GM10248 (cell line): ENCODE results near the gene SMYD4.

Experiments used
- CTCF ChIA-PET: fragments of 300-600 bp; sonication (Branson Sonifier 250); formaldehyde crosslinking; extraction: SDS; loops from one replicate; lab custom pipeline; 2021; ENCODE audit warnings: antibody characterized with exemption; lab: Yijun Ruan, JAX
- POLR2A ChIA-PET: fragments of 350-650 bp; sonication (Branson Sonifier 250); formaldehyde crosslinking; extraction: SDS; loops from one replicate; lab custom pipeline; 2020; ENCODE audit warnings: antibody characterized with exemption; lab: Yijun Ruan, JAX
- DNase-seq: peaks from one replicate; pipeline ENCODE4 v3.0.0; 2012; ENCODE audit errors: extremely low spot score
- TF ChIP-seq, protein P1 (sequence below): IDR thresholded peaks from 2 replicates; pipeline ENCODE4 v1.5.1; 2012; ENCODE audit warnings: mild to moderate bottlenecking, low read depth; ENCODE audit errors: extremely low read depth, missing control alignments, control extremely low read depth

The SMYD4 gene

DNA sequence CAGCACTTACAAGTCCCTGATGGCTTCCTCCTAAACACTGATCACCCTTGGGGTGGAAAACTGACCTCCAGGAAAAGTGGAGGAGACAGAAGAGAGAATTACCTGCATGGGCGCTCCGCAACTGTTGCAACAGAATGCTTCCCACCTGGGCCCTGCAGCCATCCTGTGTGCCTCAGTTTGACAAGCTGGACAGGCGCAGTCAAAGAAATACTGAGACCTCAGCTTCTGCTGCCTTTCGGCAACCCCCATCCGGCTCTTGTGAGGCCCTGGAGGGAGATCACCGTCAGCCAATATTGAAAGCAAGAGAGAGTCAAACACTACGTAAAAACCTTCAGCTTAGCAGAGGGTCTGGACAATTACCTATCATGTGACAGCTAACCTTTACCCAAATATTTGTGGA lies 43.0 kb downstream of the SMYD4 start:
- TF ChIP-seq, protein P1, sequence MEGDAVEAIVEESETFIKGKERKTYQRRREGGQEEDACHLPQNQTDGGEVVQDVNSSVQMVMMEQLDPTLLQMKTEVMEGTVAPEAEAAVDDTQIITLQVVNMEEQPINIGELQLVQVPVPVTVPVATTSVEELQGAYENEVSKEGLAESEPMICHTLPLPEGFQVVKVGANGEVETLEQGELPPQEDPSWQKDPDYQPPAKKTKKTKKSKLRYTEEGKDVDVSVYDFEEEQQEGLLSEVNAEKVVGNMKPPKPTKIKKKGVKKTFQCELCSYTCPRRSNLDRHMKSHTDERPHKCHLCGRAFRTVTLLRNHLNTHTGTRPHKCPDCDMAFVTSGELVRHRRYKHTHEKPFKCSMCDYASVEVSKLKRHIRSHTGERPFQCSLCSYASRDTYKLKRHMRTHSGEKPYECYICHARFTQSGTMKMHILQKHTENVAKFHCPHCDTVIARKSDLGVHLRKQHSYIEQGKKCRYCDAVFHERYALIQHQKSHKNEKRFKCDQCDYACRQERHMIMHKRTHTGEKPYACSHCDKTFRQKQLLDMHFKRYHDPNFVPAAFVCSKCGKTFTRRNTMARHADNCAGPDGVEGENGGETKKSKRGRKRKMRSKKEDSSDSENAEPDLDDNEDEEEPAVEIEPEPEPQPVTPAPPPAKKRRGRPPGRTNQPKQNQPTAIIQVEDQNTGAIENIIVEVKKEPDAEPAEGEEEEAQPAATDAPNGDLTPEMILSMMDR, result no peak
- DNase-seq, result no peak
- CTCF ChIA-PET, result interaction anchor here (1.3 to 1.4 kb wide), 2 partner anchors 47 to 56 kb away, joined by 3 to 4 read pairs; no protein-coding TSS in a partner anchor
- POLR2A ChIA-PET, result no interaction called here

DNA sequence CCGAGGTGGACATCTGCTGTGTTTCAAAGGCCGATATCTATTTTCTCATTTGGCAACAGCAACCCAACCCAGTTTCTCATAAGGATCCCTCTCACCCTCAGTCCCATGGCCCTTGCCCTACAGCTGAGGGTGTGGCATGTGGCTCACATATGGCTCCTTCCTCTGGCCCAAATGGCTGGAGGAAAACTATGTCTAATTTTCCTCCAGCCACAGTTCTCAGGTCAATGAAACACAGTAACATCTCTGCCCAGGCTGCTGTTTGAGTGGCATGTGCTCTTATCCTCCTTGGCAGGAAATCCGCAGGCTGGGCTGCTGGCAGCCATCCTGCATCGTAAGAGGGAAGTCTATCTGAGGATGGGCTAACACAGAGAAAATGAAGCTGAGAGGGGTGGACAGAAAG lies 43.8 kb downstream of the SMYD4 start:
- TF ChIP-seq, protein P1, result no peak
- ChIA-PET CTCF (interaction anchor here (1.3 to 1.4 kb wide), 2 partner anchors 48 to 57 kb away, joined by 3 to 4 read pairs; no protein-coding TSS in a partner anchor), POLR2A (no interaction called here)
- DNase-seq, result no peak

DNA sequence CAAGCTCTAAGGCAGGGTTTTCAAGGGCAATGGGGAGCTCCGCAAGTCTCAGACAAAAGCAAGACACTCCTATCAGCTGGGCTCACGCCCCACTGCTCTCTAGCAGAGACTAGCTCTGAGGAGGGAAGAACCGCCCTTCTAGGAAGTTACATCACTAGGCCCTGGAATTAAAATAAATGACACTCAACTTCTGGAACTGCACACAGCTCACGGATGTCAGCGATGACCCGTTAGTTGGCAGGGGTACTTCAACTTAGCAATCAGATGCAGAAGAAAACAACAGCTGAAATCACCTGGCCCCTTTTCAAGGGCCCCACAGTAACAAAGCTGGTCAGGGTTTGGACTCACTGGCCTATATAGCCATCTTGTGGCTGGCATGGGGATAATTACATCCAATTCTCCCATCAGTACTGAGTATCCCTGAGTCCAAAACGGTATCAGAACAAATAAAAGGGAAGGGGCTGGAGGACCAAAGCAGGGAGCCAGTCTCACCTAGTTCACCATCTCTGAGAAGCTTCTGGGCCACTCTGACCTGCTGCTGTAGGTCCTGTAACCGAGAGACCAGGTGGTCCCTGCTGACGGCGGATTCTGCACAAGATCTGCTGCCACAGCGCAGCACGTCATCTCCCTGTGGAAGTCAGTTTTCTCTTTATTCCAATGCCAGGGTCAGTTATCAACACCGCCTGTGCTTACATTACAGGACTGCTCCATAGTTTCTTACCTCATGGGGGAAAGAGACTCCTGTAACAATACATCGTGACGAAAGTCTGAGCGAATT lies 45.7 kb downstream of the SMYD4 start:
- POLR2A ChIA-PET, result interaction anchor here (0.5 to 1.4 kb wide), 4 partner anchors 13 to 67 kb away, joined by 3 to 7 read pairs (median 4); no protein-coding TSS in a partner anchor

DNA sequence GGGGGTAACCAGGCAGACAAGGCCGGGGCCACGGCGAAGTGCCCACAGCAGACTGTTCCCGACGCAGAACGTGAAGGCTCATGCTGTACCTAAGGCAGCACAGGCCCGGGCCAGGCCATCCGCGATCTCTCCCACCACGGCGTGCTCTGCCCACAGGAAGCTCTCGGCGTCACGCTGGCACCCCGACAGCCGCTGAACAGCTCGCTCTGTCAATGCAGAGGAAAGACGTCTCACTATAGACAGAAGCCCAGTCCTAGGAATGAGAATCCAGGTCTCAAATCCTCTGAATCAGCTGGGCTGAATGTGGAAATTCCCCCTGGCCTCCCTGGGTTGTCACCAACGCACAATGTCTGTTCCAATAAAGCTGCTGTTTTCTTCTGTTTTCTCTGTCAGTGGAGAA lies 46.4 kb downstream of the SMYD4 start:
- POLR2A ChIA-PET, result interaction anchor here (0.6 to 1.4 kb wide), 4 partner anchors 10 to 67 kb away, joined by 3 to 7 read pairs (median 3); no protein-coding TSS in a partner anchor

More for the DNA sequence above, 45.7 kb downstream of the SMYD4 start:
- TF ChIP-seq, protein P1, result peak; percentile 35
- peak; percentile 53 for DNase-seq
- CTCF ChIA-PET, result interaction anchor here (0.9 to 3.9 kb wide), 15 partner anchors 9 to 138 kb away, joined by 3 to 40 read pairs (median 7); no protein-coding TSS in a partner anchor

DNA sequence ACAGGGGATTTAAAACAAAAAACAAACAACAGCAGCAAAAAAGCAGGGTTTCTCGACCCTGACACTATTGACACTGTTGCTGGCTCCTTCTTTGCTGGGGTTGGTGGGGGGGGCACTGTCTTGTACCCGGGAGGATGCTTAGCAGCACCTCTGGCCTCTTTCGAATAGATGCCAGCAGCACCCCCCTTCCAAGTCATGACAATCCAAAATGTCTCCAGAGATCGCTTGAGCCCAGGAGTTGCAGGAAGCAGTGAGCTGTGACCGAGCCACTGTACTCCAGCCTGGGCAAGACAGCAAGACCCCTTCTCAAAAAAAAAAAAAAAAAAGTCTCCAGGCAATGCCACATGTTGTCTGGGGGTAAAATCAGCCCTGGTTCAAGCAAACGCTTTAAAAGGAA lies 47.5 kb downstream of the SMYD4 start:
- CTCF ChIA-PET, result interaction anchor here (1.0 to 3.9 kb wide), 8 partner anchors 8 to 65 kb away, joined by 3 to 40 read pairs (median 6); no protein-coding TSS in a partner anchor
- TF ChIP-seq, protein P1, result no peak
- POLR2A ChIA-PET, result interaction anchor here (1.4 kb wide), 1 partner anchor 9 kb away, joined by 3 read pairs; no protein-coding TSS in a partner anchor
- DNase-seq, result no peak

More for the DNA sequence above, 46.4 kb downstream of the SMYD4 start:
- CTCF ChIA-PET, result interaction anchor here (1.0 to 3.9 kb wide), 14 partner anchors 9 to 137 kb away, joined by 3 to 40 read pairs (median 7); no protein-coding TSS in a partner anchor
- TF ChIP-seq, protein P1, result no peak
- DNase-seq, result no peak

DNA sequence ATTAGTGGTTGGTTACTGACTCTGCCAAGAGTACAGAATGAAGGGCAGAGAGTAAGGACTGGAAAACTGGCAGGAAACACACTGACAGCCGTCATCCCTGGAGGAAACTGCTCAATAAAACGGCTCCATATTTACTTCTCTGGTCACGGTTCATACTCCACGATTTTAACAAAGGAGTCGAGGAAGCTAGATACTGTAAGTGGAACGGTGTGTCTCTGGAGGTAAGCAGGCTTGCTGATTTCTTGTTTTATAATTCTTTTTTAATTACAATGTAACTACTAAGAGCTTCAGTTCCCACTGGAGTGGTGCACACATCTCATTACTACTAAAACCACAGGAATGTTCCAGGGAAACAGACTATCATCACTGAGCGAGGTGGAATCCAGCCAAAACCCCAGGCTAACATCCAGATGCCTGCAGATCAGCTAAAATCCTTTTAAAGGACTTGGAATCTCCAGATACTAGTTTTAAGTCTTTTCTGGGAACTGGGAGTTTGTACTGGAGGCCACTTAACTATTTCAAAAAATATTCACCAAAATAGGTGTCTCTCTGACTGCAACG lies 50.1 kb downstream of the SMYD4 start:
- CTCF ChIA-PET, result interaction anchor here (1.2 kb wide), 1 partner anchor 10 kb away, joined by 4 read pairs; no protein-coding TSS in a partner anchor
- POLR2A ChIA-PET, result no interaction called here
- TF ChIP-seq, protein P1, result no peak
- no peak for DNase-seq
